ENCODE results near the gene GPSM1.

Gene GPSM1

GRCh38 chr9:136363106-136363948, 36.0 kb downstream of the GPSM1 start, which contains the start of gene DNLZ:
TSS of gene DNLZ (minus strand) at chr9:136363744. CDS start at chr9:136363714, 30 bp downstream.
- Histone ChIP-seq H3K4me1 (ENCODE audit: control insufficient read depth, insufficient read depth, low read length) (peaks cover 2% of the 10 kb centered on the region; the same call in 1 of the 2 replicates), H3K4me3 (ENCODE audit: low read length) (peak within 1 kb of the TSS; percentile 86), H3K9me3 (ENCODE audit: control insufficient read depth, insufficient read depth, low read length) (no peaks in the 10 kb centered on the region), H3K27ac (ENCODE audit: low read length) (no peak within 1 kb of the TSS), H3K36me3 (ENCODE audit: control insufficient read depth, insufficient read depth, low read length) (no peaks in the 10 kb centered on the region; the same call in 1 of the 2 replicates), H3K27me3 (ENCODE audit: control insufficient read depth, insufficient read depth, low read length) (no peaks in the 10 kb centered on the region)
- DNase-seq (ENCODE audit: low read depth, low spot score): peak; percentile 76
- no CpG with 5 or more reads among the region's 97 CpGs for WGBS (ENCODE audit: insufficient coverage, insufficient read length)

GRCh38 chr9:136363949-136364748, 36.8 kb downstream of the GPSM1 start:
- no peak for DNase-seq (ENCODE audit: low read depth, low spot score)
- H3K4me1 ChIP-seq (ENCODE audit: control insufficient read depth, insufficient read depth, low read length): peaks cover 2% of the 10 kb centered on the region; the same call in 1 of the 2 replicates

GRCh38 chr9:136364942-136365774, 37.8 kb downstream of the GPSM1 start:
- Histone ChIP-seq H3K4me1 (ENCODE audit: control insufficient read depth, insufficient read depth, low read length) (peaks cover 2% of the 10 kb centered on the region; the same call in 1 of the 2 replicates), H3K27ac (ENCODE audit: low read length) (no peak overlapping the region), H3K36me3 (ENCODE audit: control insufficient read depth, insufficient read depth, low read length) (no peaks in the 10 kb centered on the region; the same call in 1 of the 2 replicates), H3K27me3 (ENCODE audit: control insufficient read depth, insufficient read depth, low read length) (no peaks in the 10 kb centered on the region), H3K9me3 (ENCODE audit: control insufficient read depth, insufficient read depth, low read length) (no peaks in the 10 kb centered on the region), H3K4me3 (ENCODE audit: low read length) (no peak overlapping the region)
- DNase-seq (ENCODE audit: low read depth, low spot score): no peak
- no CpG with 5 or more reads among the region's 31 CpGs for WGBS (ENCODE audit: insufficient coverage, insufficient read length)

More at GRCh38 chr9:136363949-136364748, 36.8 kb downstream of the GPSM1 start:
- WGBS (ENCODE audit: insufficient coverage, insufficient read length): no CpG with 5 or more reads among the region's 54 CpGs
- no peak overlapping the region for H3K27ac ChIP-seq (ENCODE audit: low read length)
- H3K27me3 ChIP-seq (ENCODE audit: control insufficient read depth, insufficient read depth, low read length): no peaks in the 10 kb centered on the region
- no peaks in the 10 kb centered on the region; the same call in 1 of the 2 replicates for H3K36me3 ChIP-seq (ENCODE audit: control insufficient read depth, insufficient read depth, low read length)
- H3K4me3 ChIP-seq (ENCODE audit: low read length): no peak overlapping the region
- no peaks in the 10 kb centered on the region for H3K9me3 ChIP-seq (ENCODE audit: control insufficient read depth, insufficient read depth, low read length)

- H3K27me3 ChIP-seq (ENCODE audit: control insufficient read depth, insufficient read depth, low read length): no peaks in the 10 kb centered on the region
- no peaks in the 10 kb centered on the region for H3K9me3 ChIP-seq (ENCODE audit: control insufficient read depth, insufficient read depth, low read length)
- no peak overlapping the region for H3K4me3 ChIP-seq (ENCODE audit: low read length)
- no peak overlapping the region for H3K27ac ChIP-seq (ENCODE audit: low read length)
- WGBS (ENCODE audit: insufficient coverage, insufficient read length): no CpG with 5 or more reads among the region's 9 CpGs
- no peak for DNase-seq (ENCODE audit: low read depth, low spot score)
- peaks cover 2% of the 10 kb centered on the region; the same call in 1 of the 2 replicates for H3K4me1 ChIP-seq (ENCODE audit: control insufficient read depth, insufficient read depth, low read length)
- no peaks in the 10 kb centered on the region; the same call in 1 of the 2 replicates for H3K36me3 ChIP-seq (ENCODE audit: control insufficient read depth, insufficient read depth, low read length)
These were observed 38.5 kb downstream of the GPSM1 start for GRCh38 chr9:136365775-136366222.

- Histone ChIP-seq H3K27ac (ENCODE audit: low read length) (no peak overlapping the region), H3K36me3 (ENCODE audit: control insufficient read depth, insufficient read depth, low read length) (no peaks in the 10 kb centered on the region; the same call in 1 of the 2 replicates), H3K4me1 (ENCODE audit: control insufficient read depth, insufficient read depth, low read length) (peaks cover 2% of the 10 kb centered on the region; the same call in 1 of the 2 replicates), H3K9me3 (ENCODE audit: control insufficient read depth, insufficient read depth, low read length) (no peaks in the 10 kb centered on the region), H3K27me3 (ENCODE audit: control insufficient read depth, insufficient read depth, low read length) (no peaks in the 10 kb centered on the region), H3K4me3 (ENCODE audit: low read length) (no peak overlapping the region)
- no peak for DNase-seq (ENCODE audit: low read depth, low spot score)
- no CpG with 5 or more reads among the region's 9 CpGs for WGBS (ENCODE audit: insufficient coverage, insufficient read length)
These were observed 39.5 kb downstream of the GPSM1 start for GRCh38 chr9:136366826-136367225.

- DNase-seq (ENCODE audit: low read depth, low spot score): no peak
- H3K27ac ChIP-seq (ENCODE audit: low read length): no peak overlapping the region
- no CpG with 5 or more reads among the region's 45 CpGs for WGBS (ENCODE audit: insufficient coverage, insufficient read length)
- no peaks in the 10 kb centered on the region for H3K9me3 ChIP-seq (ENCODE audit: control insufficient read depth, insufficient read depth, low read length)
- no peaks in the 10 kb centered on the region; the same call in 1 of the 2 replicates for H3K36me3 ChIP-seq (ENCODE audit: control insufficient read depth, insufficient read depth, low read length)
- H3K4me3 ChIP-seq (ENCODE audit: low read length): no peak overlapping the region
- no peaks in the 10 kb centered on the region for H3K27me3 ChIP-seq (ENCODE audit: control insufficient read depth, insufficient read depth, low read length)
- H3K4me1 ChIP-seq (ENCODE audit: control insufficient read depth, insufficient read depth, low read length): no peaks in the 10 kb centered on the region; the same call in 1 of the 2 replicates
These were observed 40.2 kb downstream of the GPSM1 start for GRCh38 chr9:136367296-136368145.

- Histone ChIP-seq H3K4me3 (ENCODE audit: low read length) (no peak overlapping the region), H3K36me3 (ENCODE audit: control insufficient read depth, insufficient read depth, low read length) (no peaks in the 10 kb centered on the region; the same call in 1 of the 2 replicates), H3K27me3 (ENCODE audit: control insufficient read depth, insufficient read depth, low read length) (no peaks in the 10 kb centered on the region), H3K4me1 (ENCODE audit: control insufficient read depth, insufficient read depth, low read length) (no peaks in the 10 kb centered on the region), H3K27ac (ENCODE audit: low read length) (no peak overlapping the region), H3K9me3 (ENCODE audit: control insufficient read depth, insufficient read depth, low read length) (no peaks in the 10 kb centered on the region)
- no peak for DNase-seq (ENCODE audit: low read depth, low spot score)
- WGBS (ENCODE audit: insufficient coverage, insufficient read length): no CpG with 5 or more reads among the region's 18 CpGs
These were observed 40.9 kb downstream of the GPSM1 start for GRCh38 chr9:136368190-136368589.

- no peaks in the 10 kb centered on the region; the same call in 1 of the 2 replicates for H3K36me3 ChIP-seq (ENCODE audit: control insufficient read depth, insufficient read depth, low read length)
- no peak overlapping the region for H3K4me3 ChIP-seq (ENCODE audit: low read length)
- no CpG with 5 or more reads among the region's 19 CpGs for WGBS (ENCODE audit: insufficient coverage, insufficient read length)
- H3K27ac ChIP-seq (ENCODE audit: low read length): no peak overlapping the region
- H3K9me3 ChIP-seq (ENCODE audit: control insufficient read depth, insufficient read depth, low read length): no peaks in the 10 kb centered on the region
- no peaks in the 10 kb centered on the region for H3K27me3 ChIP-seq (ENCODE audit: control insufficient read depth, insufficient read depth, low read length)
- DNase-seq (ENCODE audit: low read depth, low spot score): no peak
- no peaks in the 10 kb centered on the region for H3K4me1 ChIP-seq (ENCODE audit: control insufficient read depth, insufficient read depth, low read length)
These were observed 42.7 kb downstream of the GPSM1 start for GRCh38 chr9:136370037-136370436.

Data from iPS DF 6.9 (cell line).